Neutrophil (primary cell): ENCODE measurements around the gene DENND6B.

Source experiments
- H3K27ac ChIP-seq: fragments of 200-600 bp; sonication (generic); 2 replicates; pipeline ENCODE4 v1.5.1; 2016; ENCODE audit warnings: mild to moderate bottlenecking, moderate library complexity
- H3K27me3 ChIP-seq: fragments of 200-600 bp; sonication (generic); 2 replicates; pipeline ENCODE4 v1.6.0; 2016; ENCODE audit warnings: mild to moderate bottlenecking
- H3K36me3 ChIP-seq: fragments of 200-600 bp; sonication (generic); 2 replicates; pipeline ENCODE4 v1.5.1; 2017
- H3K4me1 ChIP-seq, 2 experiments: fragments of 200-600 bp in 1 of 2; sonication (generic) in 1 of 2; 1 replicate in 1 of 2; 2 replicates in 1 of 2; pipeline versions ENCODE4 v1.5.1 to v1.6.1; 2013 to 2016; ENCODE audit warnings: low read depth in 1 of 2, low read length in 1 of 2, mild to moderate bottlenecking in 1 of 2, moderate library complexity in 1 of 2; ENCODE audit not compliant: control insufficient read depth in 1 of 2, insufficient read depth in 1 of 2
- H3K4me3 ChIP-seq, 2 experiments: fragments of 200-600 bp in 1 of 2; sonication (generic) in 1 of 2; 1 replicate in 1 of 2; 2 replicates in 1 of 2; pipeline ENCODE4 v1.5.1; 2013 to 2016; ENCODE audit warnings: low read depth in 1 of 2, low read length in 1 of 2, mild to moderate bottlenecking in 1 of 2, moderate library complexity in 1 of 2
- H3K9me3 ChIP-seq: fragments of 200-600 bp; sonication (generic); 2 replicates; pipeline ENCODE4 v1.5.1; 2016
- TF ChIP-seq, protein P1 (sequence below): fragments of 200-600 bp; sonication (generic); IDR thresholded peaks from 2 replicates; pipeline ENCODE4 v1.5.1; 2016; ENCODE audit warnings: antibody characterized with exemption

The DENND6B gene

DNA sequence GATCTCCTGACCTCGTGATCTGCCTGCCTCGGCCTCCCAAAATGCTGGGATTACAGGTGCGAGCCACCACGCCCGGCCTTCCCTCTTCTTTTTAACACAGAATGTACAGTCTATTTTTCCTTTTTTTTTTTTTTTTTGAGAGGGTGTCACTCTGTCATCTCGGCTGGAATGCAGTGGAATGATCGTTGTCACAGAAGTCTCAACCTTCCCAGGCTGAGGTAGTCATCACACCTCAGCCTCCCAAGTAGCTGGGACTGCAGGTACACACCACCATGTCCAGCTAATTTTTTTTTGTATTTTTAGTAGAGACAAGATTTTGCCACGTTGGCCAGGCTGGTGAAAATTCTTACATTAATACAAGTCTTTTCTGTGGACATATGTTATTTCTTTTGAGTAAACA is 29.4 kb upstream of the DENND6B start:
- H3K9me3 ChIP-seq, result no peaks in the 10 kb centered on the region

DNA sequence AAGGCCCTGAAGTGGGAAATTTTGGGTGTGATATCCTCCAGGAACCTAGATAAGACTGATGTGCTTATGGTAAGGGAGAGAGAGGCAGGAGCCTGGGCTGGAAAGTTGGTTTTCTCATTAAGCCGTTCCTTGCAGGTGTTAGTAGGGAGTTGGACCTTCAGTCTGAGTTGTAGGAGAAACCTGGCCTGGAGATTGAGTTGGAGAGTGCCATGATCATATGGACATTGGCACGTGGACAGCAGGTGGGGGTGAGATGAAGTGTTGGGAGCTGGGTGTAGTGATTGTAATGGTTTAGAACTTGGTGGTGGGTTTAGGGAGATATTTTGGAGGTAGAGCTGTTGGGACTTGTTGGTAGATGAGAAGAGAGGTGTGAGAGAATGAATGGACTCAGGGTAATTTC is 21.2 kb upstream of the DENND6B start:
- TF ChIP-seq, protein P1, sequence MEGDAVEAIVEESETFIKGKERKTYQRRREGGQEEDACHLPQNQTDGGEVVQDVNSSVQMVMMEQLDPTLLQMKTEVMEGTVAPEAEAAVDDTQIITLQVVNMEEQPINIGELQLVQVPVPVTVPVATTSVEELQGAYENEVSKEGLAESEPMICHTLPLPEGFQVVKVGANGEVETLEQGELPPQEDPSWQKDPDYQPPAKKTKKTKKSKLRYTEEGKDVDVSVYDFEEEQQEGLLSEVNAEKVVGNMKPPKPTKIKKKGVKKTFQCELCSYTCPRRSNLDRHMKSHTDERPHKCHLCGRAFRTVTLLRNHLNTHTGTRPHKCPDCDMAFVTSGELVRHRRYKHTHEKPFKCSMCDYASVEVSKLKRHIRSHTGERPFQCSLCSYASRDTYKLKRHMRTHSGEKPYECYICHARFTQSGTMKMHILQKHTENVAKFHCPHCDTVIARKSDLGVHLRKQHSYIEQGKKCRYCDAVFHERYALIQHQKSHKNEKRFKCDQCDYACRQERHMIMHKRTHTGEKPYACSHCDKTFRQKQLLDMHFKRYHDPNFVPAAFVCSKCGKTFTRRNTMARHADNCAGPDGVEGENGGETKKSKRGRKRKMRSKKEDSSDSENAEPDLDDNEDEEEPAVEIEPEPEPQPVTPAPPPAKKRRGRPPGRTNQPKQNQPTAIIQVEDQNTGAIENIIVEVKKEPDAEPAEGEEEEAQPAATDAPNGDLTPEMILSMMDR, result no peak
- Histone ChIP-seq H3K4me1 (no peaks in the 10 kb centered on the region), H3K36me3 (peaks cover 17% of the 10 kb centered on the region), H3K4me3 (no peak overlapping the region), H3K27ac (no peak overlapping the region), H3K9me3 (no peaks in the 10 kb centered on the region), H3K27me3 (no peaks in the 10 kb centered on the region)

More for the DNA sequence above, 29.4 kb upstream of the DENND6B start:
- TF ChIP-seq, protein P1, result no peak
- Histone ChIP-seq H3K36me3 (peaks cover 31% of the 10 kb centered on the region), H3K4me3 (no peak overlapping the region), H3K27ac (no peak overlapping the region), H3K4me1 (no peaks in the 10 kb centered on the region), H3K27me3 (no peaks in the 10 kb centered on the region)

DNA sequence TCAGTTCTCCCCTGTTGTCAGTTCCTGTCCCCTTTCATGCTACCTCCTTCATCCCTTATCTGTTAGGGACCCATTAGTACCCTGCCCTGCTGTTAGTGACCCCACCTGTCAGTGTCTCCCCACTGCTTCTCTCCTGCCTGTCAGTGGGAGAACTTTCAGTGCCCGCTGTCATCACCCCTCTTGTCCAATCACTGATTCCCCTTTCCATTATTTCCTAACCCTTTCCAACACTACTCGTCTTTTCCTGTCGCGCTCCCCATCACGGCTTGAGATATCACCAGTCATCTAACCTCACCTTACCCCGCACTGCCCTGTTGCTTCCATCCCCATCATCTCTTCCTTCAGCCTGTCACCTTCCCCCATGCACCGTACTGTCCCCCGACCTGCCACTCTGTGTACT is 20.3 kb upstream of the DENND6B start:
- H3K27me3 ChIP-seq, result no peaks in the 10 kb centered on the region
- peaks cover 8% of the 10 kb centered on the region for H3K36me3 ChIP-seq
- H3K4me3 ChIP-seq, result no peak overlapping the region
- H3K9me3 ChIP-seq, result no peaks in the 10 kb centered on the region
- TF ChIP-seq, protein P1, result no peak
- H3K27ac ChIP-seq, result peak overlapping the region; percentile 45
- peaks cover 8% of the 10 kb centered on the region in 2 experiments for H3K4me1 ChIP-seq

DNA sequence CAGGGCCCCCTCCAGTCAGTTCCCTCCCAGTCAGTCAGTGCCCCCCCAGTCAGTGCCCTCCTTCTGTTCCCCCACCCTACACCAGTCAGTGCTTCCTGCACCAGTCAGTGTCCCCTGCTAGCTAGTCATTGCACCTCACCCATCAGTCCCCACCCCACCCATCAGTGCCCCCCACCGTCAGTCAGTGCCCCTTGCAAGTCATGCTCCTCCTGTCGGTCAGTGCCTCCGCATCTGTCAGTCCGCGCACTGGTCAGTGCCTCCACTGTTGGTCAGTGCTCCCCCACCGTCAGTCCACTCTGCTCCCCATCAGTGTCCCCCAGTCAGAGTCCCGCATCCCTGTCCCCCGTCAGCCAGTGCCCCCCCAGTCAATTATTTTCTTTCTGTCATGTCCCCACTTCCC is 19.7 kb upstream of the DENND6B start:
- no peaks in the 10 kb centered on the region for H3K27me3 ChIP-seq
- H3K36me3 ChIP-seq, result peaks cover 1% of the 10 kb centered on the region
- no peak overlapping the region for H3K27ac ChIP-seq
- peaks cover 12 to 13% of the 10 kb centered on the region in 2 experiments for H3K4me1 ChIP-seq
- TF ChIP-seq, protein P1, result no peak
- H3K9me3 ChIP-seq, result no peaks in the 10 kb centered on the region
- no peak overlapping the region for H3K4me3 ChIP-seq

DNA sequence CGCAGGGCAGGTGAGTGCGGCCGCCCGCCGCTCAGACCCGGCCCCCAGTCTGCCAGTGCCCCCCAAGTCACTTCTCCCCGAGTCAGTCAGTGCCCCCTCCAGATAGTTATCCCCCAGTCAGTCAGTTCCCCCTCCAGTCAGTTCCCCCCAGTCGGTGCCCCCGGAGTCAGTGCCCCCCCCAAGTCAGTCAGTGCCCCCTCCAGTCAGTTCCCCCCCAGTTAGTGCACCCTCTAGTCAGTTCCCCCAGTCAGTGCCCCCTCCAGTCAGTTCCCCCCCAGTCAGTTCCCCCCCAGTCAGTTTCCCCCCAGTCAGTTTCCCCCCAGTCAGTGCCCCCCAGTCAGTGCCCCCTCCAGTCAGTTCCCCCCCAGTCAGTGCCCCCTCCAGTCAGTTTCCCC is 16.7 kb upstream of the DENND6B start:
- TF ChIP-seq, protein P1, result no peak

More for the DNA sequence above, 16.7 kb upstream of the DENND6B start:
- Histone ChIP-seq H3K9me3 (no peaks in the 10 kb centered on the region), H3K4me3 (peak overlapping the region; percentile 80 to 85), H3K27me3 (no peaks in the 10 kb centered on the region), H3K4me1 (peaks cover 12 to 13% of the 10 kb centered on the region in 2 experiments), H3K27ac (peak overlapping the region; percentile 80), H3K36me3 (no peaks in the 10 kb centered on the region)
